Vagina (tissue), 1 donor: Measurements from ENCODE around the gene MAGI3. TPM values are rescaled to one million over a fixed set of nuclear protein-coding genes. Genes with fewer than 3 reads are reported as not detected.

Source experiments
- small RNA-seq: library from RNA; depleted of rRNA; stranded (forward); fragments of <200 nt; gene quantifications from one replicate; pipeline ENCODE3, GENCODE V24; 2016
- total RNA-seq: library from RNA; depleted of rRNA; stranded (reverse); fragments of >200 nt; gene quantifications from one replicate; pipeline ENCODE4 v1.2.3, GENCODE V29; 2016

The MAGI3 gene
- total RNA-seq, 1 donor from 2014 or later: 18.4 TPM

Small RNA genes within 50 kb of the gene (small RNA-seq; reads per million reads assigned to genes)
- not detected for gene MTND5P20
